Right lobe of liver (tissue), 6 donors: ENCODE data around the gene ZKSCAN3. TPM values are rescaled to one million over a fixed set of nuclear protein-coding genes. Genes with fewer than 3 reads are reported as not detected.

Experiments used
- ATAC-seq, 4 donors: fragments of 200-7000 bp; cut with Tn5 transposase; one replicate each; pipeline ENCODE4 v1.9.1; 2020; ENCODE audit warnings: mild to moderate bottlenecking in 4 of 4, moderate library complexity in 4 of 4
- DNase-seq, 3 donors: peaks; one replicate each; pipeline ENCODE4 v3.0.0-alpha.2; 2020
- H3K27ac ChIP-seq, 3 donors: fragments of 200-600 bp; one replicate each; pipeline ENCODE4 v1.8.0; 2022
- H3K27me3 ChIP-seq, 2 donors: fragments of 200-600 bp; one replicate each; pipeline ENCODE4 v1.8.0; 2022
- H3K36me3 ChIP-seq, 4 donors: fragments of 200-600 bp; sonication (generic) in 1 of 4; one replicate each; pipeline versions ENCODE4 v1.5.1 to v1.8.0; 2017 to 2022; ENCODE audit warnings: control low read depth in 1 of 4
- H3K4me1 ChIP-seq, 4 donors: fragments of 200-600 bp; sonication (generic) in 1 of 4; one replicate each; pipeline versions ENCODE4 v1.5.1 to v1.8.0; 2017 to 2022; ENCODE audit warnings: control low read depth in 1 of 4
- H3K4me3 ChIP-seq, 3 donors: fragments of 200-600 bp; one replicate each; pipeline ENCODE4 v1.8.0; 2022
- H3K9me3 ChIP-seq, 4 donors: fragments of 200-600 bp; sonication (generic) in 1 of 4; one replicate each; pipeline versions ENCODE4 v1.5.1 to v1.8.0; 2017 to 2022; ENCODE audit warnings: control low read depth in 1 of 4
- CTCF ChIP-seq, 4 donors: fragments of 200-600 bp in 3 of 4; fragments of 450-650 bp in 1 of 4; IDR thresholded peaks; one replicate each; pipeline versions ENCODE4 v1.5.1 to v1.8.0; 2016 to 2022; ENCODE audit warnings: antibody characterized with exemption in 4 of 4, mild to moderate bottlenecking in 2 of 4
- POLR2A ChIP-seq: fragments of 450-650 bp; IDR thresholded peaks from one replicate; pipeline ENCODE4 v1.6.1; 2017; ENCODE audit warnings: antibody characterized with exemption, mild to moderate bottlenecking
- intact Hi-C, 2 donors: fragments of 100-400 bp; cut with DNase I; formaldehyde crosslinking; loops; one replicate each; pipeline versions ENCODE4 v1.11.2 to v1.14.1; 2022
- small RNA-seq, 2 experiments: library from RNA; depleted of rRNA; stranded (forward); fragments of <200 nt; gene quantifications; one replicate each; pipeline ENCODE3, GENCODE V24; 2016
- total RNA-seq, 6 experiments: library from RNA; depleted of rRNA in 2 of 6; stranded (reverse); fragments of >200 nt in 2 of 6; fragmentation: NEBNext Ultra II Directional in 3 of 6; extraction: Animal tissue kit (Norgen Biotek cat#: 25700) in 3 of 6; gene quantifications; one replicate each; pipeline versions ENCODE4 v1.1.0 to v1.2.4, GENCODE V29; 2016 to 2023
- donor health status: DM: no; HTN: yes; CAD: no.
- donor health status: DM: no; HTN: no; CAD: no.
- donor health status: DM: no; HTN: no; CAD: no.
- donor health status: DM: no; HTN: yes; CAD: no.
- donor health status: DM: no; HTN: yes; CAD: no.

The ZKSCAN3 gene
- total RNA-seq, 6 experiments from 2014 or later = 1.3 to 3.8 (median 2.5) TPM

GRCh38 chr6:28413681-28414080 lies 63.9 kb downstream of the ZKSCAN3 start:
- no peaks in the 10 kb centered on the region for H3K9me3 ChIP-seq
- ATAC-seq = no peak
- TF ChIP-seq POLR2A = no peak
- TF ChIP-seq CTCF (IDR thresholded peaks at IDR 0.05) = no peak
- no peak overlapping the region for H3K27ac ChIP-seq
- H3K36me3 ChIP-seq = no peaks in the 10 kb centered on the region
- no peak overlapping the region for H3K4me3 ChIP-seq
- no peaks in the 10 kb centered on the region for H3K4me1 ChIP-seq
- H3K27me3 ChIP-seq = no peaks in the 10 kb centered on the region
- no peak for DNase-seq
- intact Hi-C loops = no loop called here

Small RNAs within 50 kb of the gene (small RNA-seq; reads per million reads assigned to genes)
- gene AL021997.1 (0 reads per million in 2 experiments), gene AL021997.2 (0 reads per million in 2 experiments), gene RNU2-45P (0 reads per million in 2 experiments)

Other genes with a start within 250 kb of the ZKSCAN3 start
- 1 to 10 TPM; 1.5 to 2.0 (median 1.7) TPM for gene ZSCAN16, start 225.3 kb upstream of the ZKSCAN3 start, total RNA-seq
- gene ZKSCAN8, start 208.1 kb upstream of the ZKSCAN3 start, total RNA-seq = 1 to 10 TPM; 5.4 to 7.2 (median 6.8) TPM
- 1 to 10 TPM; 2.0 to 3.9 (median 3.3) TPM for gene ZSCAN9, start 124.7 kb upstream of the ZKSCAN3 start, total RNA-seq
- 1 to 10 TPM; 1.1 to 2.6 (median 2.3) TPM for gene ZKSCAN4, start 97.7 kb upstream of the ZKSCAN3 start, total RNA-seq
- gene NKAPL, start 90.7 kb upstream of the ZKSCAN3 start, total RNA-seq = 1 to 10 TPM in 1 of 6 experiments, under 1 TPM in 5; 0.15 to 1.0 (median 0.36) TPM
- gene ZSCAN26, start 82.8 kb upstream of the ZKSCAN3 start, total RNA-seq = 1 to 10 TPM; 2.7 to 8.1 (median 5.3) TPM
- gene PGBD1, start 68.4 kb upstream of the ZKSCAN3 start, total RNA-seq = 1 to 10 TPM; 1.1 to 2.0 (median 1.3) TPM
- gene ZSCAN31, start 13.8 kb upstream of the ZKSCAN3 start, total RNA-seq = 1 to 10 TPM; 3.7 to 6.9 (median 4.6) TPM
- 1 to 10 TPM; 1.4 to 1.6 (median 1.5) TPM for gene ZSCAN12, start 49.8 kb downstream of the ZKSCAN3 start, total RNA-seq
- gene ZSCAN23, start 93.5 kb downstream of the ZKSCAN3 start, total RNA-seq = under 1 TPM in 5 of 6 experiments, not detected in 1; 0.25 to 0.73 (median 0.43) TPM
- not detected for gene GPX6, start 165.8 kb downstream of the ZKSCAN3 start, total RNA-seq
- not detected for gene GPX5, start 175.9 kb downstream of the ZKSCAN3 start, total RNA-seq